Endothelial cell of umbilical vein (primary cell): Measurements from ENCODE around the gene SYNE1.

Experiments used
- EZH2 ChIP-seq: IDR thresholded peaks from 2 replicates; pipeline ENCODE4 v1.6.1; 2012; ENCODE audit warnings: borderline replicate concordance, low read depth, mild to moderate bottlenecking, moderate library complexity, low read length, inconsistent platforms; ENCODE audit not compliant: severe bottlenecking
- FOS ChIP-seq: IDR thresholded peaks from 2 replicates; pipeline ENCODE4 v1.6.1; 2011; ENCODE audit warnings: mild to moderate bottlenecking, low read length, moderate library complexity, borderline replicate concordance; ENCODE audit not compliant: insufficient read depth
- JUN ChIP-seq: IDR thresholded peaks from 2 replicates; pipeline ENCODE4 v1.6.1; 2011; ENCODE audit warnings: borderline replicate concordance, low read depth; ENCODE audit not compliant: insufficient read length, insufficient read depth
- MYC ChIP-seq: IDR thresholded peaks from one replicate; pipeline ENCODE4 v1.6.1; 2011; ENCODE audit warnings: mild to moderate bottlenecking, low read depth, low read length
- POLR2A ChIP-seq: IDR thresholded peaks from 2 replicates; pipeline ENCODE4 v1.6.1; 2012; ENCODE audit warnings: low read depth, mild to moderate bottlenecking, control low read depth, low read length
- POLR2AphosphoS5 ChIP-seq: IDR thresholded peaks from 2 replicates; pipeline ENCODE4 v1.6.1; 2012; ENCODE audit warnings: low read depth, mild to moderate bottlenecking, control low read depth, low read length, moderate library complexity; ENCODE audit not compliant: insufficient read depth
- TF ChIP-seq, protein P1 (sequence below), 2 donors: IDR thresholded peaks; 1 replicate in 1 of 2; 2 replicates in 1 of 2; pipeline ENCODE4 v1.5.1; 2011; ENCODE audit warnings: low read length in 2 of 2, mild to moderate bottlenecking in 2 of 2, moderate library complexity in 2 of 2, control low read depth in 1 of 2, inconsistent platforms in 1 of 2, low read depth in 1 of 2; ENCODE audit not compliant: insufficient read depth in 1 of 2; ENCODE audit errors: extremely low read depth in 1 of 2
- TF ChIP-seq, protein P2 (sequence below): IDR thresholded peaks from 2 replicates; pipeline ENCODE4 v1.6.1; 2011; ENCODE audit not compliant: insufficient read depth, insufficient read length

- TF ChIP-seq, protein P1, sequence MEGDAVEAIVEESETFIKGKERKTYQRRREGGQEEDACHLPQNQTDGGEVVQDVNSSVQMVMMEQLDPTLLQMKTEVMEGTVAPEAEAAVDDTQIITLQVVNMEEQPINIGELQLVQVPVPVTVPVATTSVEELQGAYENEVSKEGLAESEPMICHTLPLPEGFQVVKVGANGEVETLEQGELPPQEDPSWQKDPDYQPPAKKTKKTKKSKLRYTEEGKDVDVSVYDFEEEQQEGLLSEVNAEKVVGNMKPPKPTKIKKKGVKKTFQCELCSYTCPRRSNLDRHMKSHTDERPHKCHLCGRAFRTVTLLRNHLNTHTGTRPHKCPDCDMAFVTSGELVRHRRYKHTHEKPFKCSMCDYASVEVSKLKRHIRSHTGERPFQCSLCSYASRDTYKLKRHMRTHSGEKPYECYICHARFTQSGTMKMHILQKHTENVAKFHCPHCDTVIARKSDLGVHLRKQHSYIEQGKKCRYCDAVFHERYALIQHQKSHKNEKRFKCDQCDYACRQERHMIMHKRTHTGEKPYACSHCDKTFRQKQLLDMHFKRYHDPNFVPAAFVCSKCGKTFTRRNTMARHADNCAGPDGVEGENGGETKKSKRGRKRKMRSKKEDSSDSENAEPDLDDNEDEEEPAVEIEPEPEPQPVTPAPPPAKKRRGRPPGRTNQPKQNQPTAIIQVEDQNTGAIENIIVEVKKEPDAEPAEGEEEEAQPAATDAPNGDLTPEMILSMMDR (IDR thresholded peaks at IDR 0.05; ENCODE audit: extremely low read depth in 1 of 2, insufficient read depth in 1 of 2, low read depth in 1 of 2, low read length in 2 of 2), result no peak
- TF ChIP-seq EZH2, result no peak
- TF ChIP-seq POLR2A, result no peak
- no peak for TF ChIP-seq POLR2AphosphoS5
- TF ChIP-seq MYC, result no peak
- no peak for TF ChIP-seq JUN
- TF ChIP-seq FOS, result no peak
- TF ChIP-seq, protein P2, sequence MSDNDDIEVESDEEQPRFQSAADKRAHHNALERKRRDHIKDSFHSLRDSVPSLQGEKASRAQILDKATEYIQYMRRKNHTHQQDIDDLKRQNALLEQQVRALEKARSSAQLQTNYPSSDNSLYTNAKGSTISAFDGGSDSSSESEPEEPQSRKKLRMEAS, result no peak
Observed at GRCh38 chr6:152150196-152150595, 487.0 kb downstream of the SYNE1 start.
